Lung (tissue), 16 donors: Measurements from ENCODE around the gene OCSTAMP. TPM values are rescaled to one million over a fixed set of nuclear protein-coding genes. Genes with fewer than 3 reads are reported as not detected.
A peak's percentile ranks its signal among the peaks of the same experiment; 100 is the strongest.

Experiments used
- ATAC-seq: fragments of 200-7000 bp; cut with Tn5 transposase; one replicate; pipeline ENCODE4 v1.9.1; 2020; ENCODE audit warnings: moderate number of reproducible peaks; ENCODE audit not compliant: insufficient read depth, low FRiP score
- DNase-seq, 3 donors: peaks; one replicate each; pipeline ENCODE4 v3.0.0-alpha.2; 2013 to 2017
- H3K27ac ChIP-seq, 2 donors: one replicate each; pipeline ENCODE4 v1.5.1; 2013; ENCODE audit warnings: mild to moderate bottlenecking in 2 of 2, moderate library complexity in 2 of 2, control low read depth in 1 of 2, inconsistent platforms in 1 of 2, low read depth in 1 of 2, low read length in 1 of 2
- H3K27me3 ChIP-seq, 3 donors: one replicate each; pipeline ENCODE4 v1.5.1; 2013; ENCODE audit warnings: low read length in 2 of 3; ENCODE audit not compliant: control insufficient read depth in 3 of 3, insufficient read depth in 3 of 3
- H3K36me3 ChIP-seq, 4 donors: one replicate each; pipeline ENCODE4 v1.5.1; 2013; ENCODE audit warnings: low read length in 4 of 4, mild to moderate bottlenecking in 1 of 4, moderate library complexity in 1 of 4; ENCODE audit not compliant: control insufficient read depth in 4 of 4, insufficient read depth in 4 of 4
- H3K4me1 ChIP-seq, 5 donors: one replicate each; pipeline ENCODE4 v1.5.1; 2013; ENCODE audit warnings: low read length in 5 of 5, mild to moderate bottlenecking in 2 of 5, moderate library complexity in 1 of 5; ENCODE audit not compliant: control insufficient read depth in 5 of 5, insufficient read depth in 5 of 5
- H3K4me3 ChIP-seq: one replicate; pipeline ENCODE4 v1.5.1; 2013; ENCODE audit warnings: mild to moderate bottlenecking, control low read depth, moderate library complexity
- H3K9ac ChIP-seq, 2 donors: one replicate each; pipeline ENCODE4 v1.5.1; 2013; ENCODE audit warnings: low read length in 2 of 2, control low read depth in 1 of 2; ENCODE audit not compliant: insufficient read depth in 1 of 2
- H3K9me3 ChIP-seq, 4 donors: one replicate each; pipeline ENCODE4 v1.5.1; 2013; ENCODE audit warnings: low read length in 3 of 4, mild to moderate bottlenecking in 1 of 4, moderate library complexity in 1 of 4; ENCODE audit not compliant: control insufficient read depth in 4 of 4, insufficient read depth in 3 of 4
- WGBS, 2 donors: extraction: QIAGEN DNeasy Blood & Tissue Kit; methylation state at CpG; one replicate each; pipeline ENCODE4 v1.1.7; 2013; 5-methylcytosine and 5-hydroxymethylcytosine counted together
- long read RNA-seq, 5 donors: transcript quantifications; one replicate each; lab custom pipeline, GENCODE V29; 2026
- polyA plus RNA-seq, 2 donors: library from polyadenylated mRNA; stranded (reverse); fragments of 200-250 nt; gene quantifications; one replicate each; pipeline ENCODE4 v1.2.1, GENCODE V29; 2013
- total RNA-seq, 2 donors: library from RNA; depleted of rRNA in 1 of 2; stranded (reverse); fragments of >200 nt in 1 of 2; gene quantifications; one replicate each; pipeline ENCODE4 v1.2.1, GENCODE V29; 2014 to 2021
- TF ChIP-seq, protein P1 (sequence below): IDR thresholded peaks from 2 replicates; pipeline ENCODE4 v1.5.1; 2012; ENCODE audit warnings: mild to moderate bottlenecking; ENCODE audit errors: control extremely low read depth, extremely low read depth
- donor health status: control.
- donor health status: control.
- donor health status: Bipolar disorder and iron deficiency.
- donor health status: healthy.
- donor health status: DM: yes; HTN: yes; CAD: no.

Gene OCSTAMP, protein sequence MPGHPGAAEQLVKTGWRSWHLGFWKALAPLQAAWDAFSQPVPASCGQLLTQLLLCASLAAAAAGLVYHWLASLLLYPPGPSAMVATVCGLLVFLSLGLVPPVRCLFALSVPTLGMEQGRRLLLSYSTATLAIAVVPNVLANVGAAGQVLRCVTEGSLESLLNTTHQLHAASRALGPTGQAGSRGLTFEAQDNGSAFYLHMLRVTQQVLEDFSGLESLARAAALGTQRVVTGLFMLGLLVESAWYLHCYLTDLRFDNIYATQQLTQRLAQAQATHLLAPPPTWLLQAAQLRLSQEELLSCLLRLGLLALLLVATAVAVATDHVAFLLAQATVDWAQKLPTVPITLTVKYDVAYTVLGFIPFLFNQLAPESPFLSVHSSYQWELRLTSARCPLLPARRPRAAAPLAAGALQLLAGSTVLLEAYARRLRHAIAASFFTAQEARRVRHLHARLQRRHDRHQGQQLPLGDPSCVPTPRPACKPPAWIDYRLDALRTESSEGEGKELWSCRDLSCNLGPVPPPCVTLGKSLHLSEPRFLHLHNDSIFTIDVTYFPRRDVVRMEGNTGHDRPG
- total RNA-seq = under 1 TPM in 1 of 2 donors, not detected in 1; 0.11 TPM
- not detected for polyA plus RNA-seq
- long read RNA-seq, donor 1 = 0 reads
- long read RNA-seq, donor 2 = 0 reads
- long read RNA-seq, donor 3 = 0 reads
- long read RNA-seq, donor 4 = 0 reads
- long read RNA-seq, donor 5 = 0 reads

DNA sequence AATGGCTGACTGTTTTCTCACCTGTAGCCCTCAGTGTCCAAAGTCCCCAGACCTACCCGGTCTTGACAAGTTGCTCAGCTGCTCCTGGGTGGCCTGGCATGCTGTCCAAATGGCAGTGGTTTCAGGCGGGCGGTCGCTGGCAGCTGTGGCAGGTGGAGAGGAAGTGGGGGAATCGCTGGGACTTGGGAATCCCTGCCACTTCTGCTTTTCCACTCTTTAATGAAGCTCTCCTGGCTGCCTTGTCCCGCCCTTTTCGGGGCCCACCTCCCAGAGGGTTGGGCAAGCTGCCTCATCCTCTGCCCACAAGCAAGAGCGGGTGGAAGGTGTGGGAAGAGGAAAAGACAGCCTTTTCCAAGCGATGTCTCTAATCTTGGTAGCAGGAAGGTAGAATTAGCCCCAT is at the start of gene OCSTAMP:
Gene OCSTAMP (minus strand): TSS at position 194 of the 400 bp plus-strand sequence. CDS start 94 bp downstream, at position 100.
- Histone ChIP-seq H3K4me3 (no peak within 1 kb of the TSS), H3K9ac (no peak within 1 kb of the TSS), H3K27me3 (no peaks in the 10 kb centered on the region), H3K9me3 (peaks cover 0 to 4% (median 0%) of the 10 kb centered on the region in 4 donors), H3K27ac (no peak within 1 kb of the TSS), H3K4me1 (peaks cover 0 to under 1% (median 0%) of the 10 kb centered on the region in 5 donors), H3K36me3 (no peaks in the 10 kb centered on the region)
- TF ChIP-seq, protein P1, sequence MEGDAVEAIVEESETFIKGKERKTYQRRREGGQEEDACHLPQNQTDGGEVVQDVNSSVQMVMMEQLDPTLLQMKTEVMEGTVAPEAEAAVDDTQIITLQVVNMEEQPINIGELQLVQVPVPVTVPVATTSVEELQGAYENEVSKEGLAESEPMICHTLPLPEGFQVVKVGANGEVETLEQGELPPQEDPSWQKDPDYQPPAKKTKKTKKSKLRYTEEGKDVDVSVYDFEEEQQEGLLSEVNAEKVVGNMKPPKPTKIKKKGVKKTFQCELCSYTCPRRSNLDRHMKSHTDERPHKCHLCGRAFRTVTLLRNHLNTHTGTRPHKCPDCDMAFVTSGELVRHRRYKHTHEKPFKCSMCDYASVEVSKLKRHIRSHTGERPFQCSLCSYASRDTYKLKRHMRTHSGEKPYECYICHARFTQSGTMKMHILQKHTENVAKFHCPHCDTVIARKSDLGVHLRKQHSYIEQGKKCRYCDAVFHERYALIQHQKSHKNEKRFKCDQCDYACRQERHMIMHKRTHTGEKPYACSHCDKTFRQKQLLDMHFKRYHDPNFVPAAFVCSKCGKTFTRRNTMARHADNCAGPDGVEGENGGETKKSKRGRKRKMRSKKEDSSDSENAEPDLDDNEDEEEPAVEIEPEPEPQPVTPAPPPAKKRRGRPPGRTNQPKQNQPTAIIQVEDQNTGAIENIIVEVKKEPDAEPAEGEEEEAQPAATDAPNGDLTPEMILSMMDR = no peak
- 24 to 58% methylated on average over 9 of the region's 9 CpGs for WGBS, 2 donors
- no peak for DNase-seq
- no peak for ATAC-seq

DNA sequence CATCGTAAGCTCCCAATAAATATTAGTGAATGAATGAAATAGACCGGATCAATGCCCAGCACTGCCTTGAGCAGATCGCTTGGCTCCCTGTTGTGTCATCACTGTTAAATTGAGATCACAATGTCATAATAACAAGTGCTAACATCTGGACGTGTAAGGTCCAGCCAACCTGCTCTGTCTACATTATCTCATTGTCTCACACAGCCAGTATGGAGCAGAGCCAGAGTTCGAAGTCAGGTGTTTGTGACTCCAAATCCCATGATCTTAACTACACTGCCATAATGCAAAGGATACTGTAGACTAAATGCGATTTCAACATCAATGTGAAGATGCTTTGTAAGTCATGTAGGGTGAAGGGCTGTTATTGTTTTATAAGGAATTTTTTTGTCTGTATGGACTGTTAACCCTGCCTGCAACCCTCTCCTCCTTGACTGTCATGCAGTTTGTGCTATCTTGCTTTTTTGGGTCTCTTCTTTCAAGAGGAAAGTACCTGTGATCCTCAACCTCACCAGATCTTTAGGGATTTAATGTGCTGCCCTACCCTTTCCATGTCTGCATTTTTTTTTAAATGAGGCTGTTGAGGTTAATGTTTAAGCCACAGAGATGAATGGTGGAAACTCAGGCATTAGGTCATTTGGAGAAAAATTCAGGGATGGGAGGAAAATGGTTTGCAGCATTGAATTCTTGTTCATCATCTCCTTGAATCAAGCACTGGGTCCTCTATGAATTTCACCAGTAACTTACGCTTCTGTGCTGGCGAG is 49.0 kb upstream of the OCSTAMP start:
- TF ChIP-seq, protein P1 = no peak
- H3K9me3 ChIP-seq = peaks cover 0 to 2% (median 0%) of the 10 kb centered on the region in 4 donors
- no peak overlapping the region for H3K27ac ChIP-seq
- DNase-seq = peak in 1 of 3 donors; percentile 20
- no peak overlapping the region for H3K4me3 ChIP-seq
- no peak overlapping the region for H3K9ac ChIP-seq
- no peaks in the 10 kb centered on the region for H3K4me1 ChIP-seq
- no peaks in the 10 kb centered on the region for H3K36me3 ChIP-seq
- 89 to 95% methylated on average over 8 of the region's 8 CpGs for WGBS, 2 donors
- H3K27me3 ChIP-seq = no peaks in the 10 kb centered on the region
- no peak for ATAC-seq

DNA sequence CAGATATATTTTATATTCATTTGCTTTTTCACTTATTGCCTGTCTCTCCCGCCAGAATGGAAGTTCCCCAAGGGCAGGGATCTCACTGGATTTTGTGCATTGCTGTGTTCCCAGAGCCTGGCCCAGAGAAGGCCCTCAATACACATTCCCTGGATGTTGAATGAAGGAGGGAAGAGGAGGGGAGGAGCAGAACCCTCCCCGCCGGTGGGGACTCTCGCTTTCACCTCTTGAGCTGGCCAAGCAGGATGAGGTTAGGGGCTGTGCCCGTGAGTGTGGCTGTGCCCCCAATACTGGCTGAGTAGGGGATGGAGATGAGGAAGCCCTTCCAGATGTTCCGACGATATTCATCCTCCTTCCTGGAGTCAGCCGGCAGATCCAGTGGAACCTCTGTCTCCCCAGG is 45.5 kb upstream of the OCSTAMP start:
- H3K36me3 ChIP-seq = no peaks in the 10 kb centered on the region
- no peaks in the 10 kb centered on the region for H3K27me3 ChIP-seq
- peaks cover 0 to 2% (median 0%) of the 10 kb centered on the region in 4 donors for H3K9me3 ChIP-seq
- no peak overlapping the region for H3K4me3 ChIP-seq
- H3K4me1 ChIP-seq = no peaks in the 10 kb centered on the region
- no peak overlapping the region for H3K27ac ChIP-seq
- TF ChIP-seq, protein P1 = no peak
- no peak for ATAC-seq
- DNase-seq = no peak
- no peak overlapping the region for H3K9ac ChIP-seq
- WGBS, 2 donors = 84 to 89% methylated on average over 8 of the region's 8 CpGs
